NCI-H526 (cell line): ENCODE data around the gene LGR5.
"Not testable (repeated sequence)": the region's sequence is repeated elsewhere in the genome, so short reads cannot be mapped to it uniquely, and the experiment has no call there.

Source experiments
- DNase-seq, 2 experiments: peaks; one replicate each; lab custom pipeline; 2025; lab: John Stamatoyannopoulos, UW

The LGR5 gene

GRCh38 chr12:71552728-71553501, 113.3 kb downstream of the LGR5 start:
- no peak for DNase-seq

GRCh38 chr12:71555191-71555590, 115.6 kb downstream of the LGR5 start:
- no peak for DNase-seq

GRCh38 chr12:71555789-71556188, 116.2 kb downstream of the LGR5 start:
- not testable (repeated sequence) for DNase-seq

GRCh38 chr12:71556448-71556847, 116.8 kb downstream of the LGR5 start:
- no peak for DNase-seq

GRCh38 chr12:71556875-71557274, 117.3 kb downstream of the LGR5 start:
- no peak for DNase-seq

GRCh38 chr12:71558445-71558844, 118.8 kb downstream of the LGR5 start:
- no peak for DNase-seq

GRCh38 chr12:71562676-71563595, 123.3 kb downstream of the LGR5 start:
- DNase-seq = no peak

GRCh38 chr12:71565535-71565934, 125.9 kb downstream of the LGR5 start:
- DNase-seq = no peak

- DNase-seq = no peak
These were observed 127.1 kb downstream of the LGR5 start for GRCh38 chr12:71566655-71567054.

- DNase-seq = no peak
These were observed 127.9 kb downstream of the LGR5 start for GRCh38 chr12:71567537-71567936.

GRCh38 chr12:71569885-71570284, 130.3 kb downstream of the LGR5 start:
- DNase-seq = not testable (repeated sequence)

GRCh38 chr12:71576496-71576895, 136.9 kb downstream of the LGR5 start:
- no peak for DNase-seq

- no peak for DNase-seq
These were observed 139.2 kb downstream of the LGR5 start for GRCh38 chr12:71578694-71579258.

- no peak for DNase-seq
These were observed 141.6 kb downstream of the LGR5 start for GRCh38 chr12:71581206-71581605.

- no peak for DNase-seq
These were observed 143.3 kb downstream of the LGR5 start for GRCh38 chr12:71582925-71583324.

- no peak for DNase-seq
These were observed 144.8 kb downstream of the LGR5 start for GRCh38 chr12:71584356-71584755.

- no peak for DNase-seq
These were observed 145.6 kb downstream of the LGR5 start for GRCh38 chr12:71585218-71585617.

- no peak for DNase-seq
These were observed 147.4 kb downstream of the LGR5 start for GRCh38 chr12:71587012-71587411.

GRCh38 chr12:71589478-71589881, 149.9 kb downstream of the LGR5 start:
- no peak for DNase-seq

GRCh38 chr12:71591601-71592000, 152.0 kb downstream of the LGR5 start:
- DNase-seq = no peak

GRCh38 chr12:71592841-71593240, 153.2 kb downstream of the LGR5 start:
- no peak for DNase-seq

- DNase-seq = no peak
These were observed 154.8 kb downstream of the LGR5 start for GRCh38 chr12:71594214-71594948.
